HG03520 (cell line): Measurements from ENCODE around the gene CLEC19A.

Source experiments
- ATAC-seq: cut with Tn5 transposase; IDR thresholded peaks from one replicate; pipeline ENCODE4 v1.9.1; 2021; ENCODE audit warnings: mild to moderate bottlenecking, moderate library complexity; ENCODE audit not compliant: unreplicated experiment

Gene CLEC19A

DNA sequence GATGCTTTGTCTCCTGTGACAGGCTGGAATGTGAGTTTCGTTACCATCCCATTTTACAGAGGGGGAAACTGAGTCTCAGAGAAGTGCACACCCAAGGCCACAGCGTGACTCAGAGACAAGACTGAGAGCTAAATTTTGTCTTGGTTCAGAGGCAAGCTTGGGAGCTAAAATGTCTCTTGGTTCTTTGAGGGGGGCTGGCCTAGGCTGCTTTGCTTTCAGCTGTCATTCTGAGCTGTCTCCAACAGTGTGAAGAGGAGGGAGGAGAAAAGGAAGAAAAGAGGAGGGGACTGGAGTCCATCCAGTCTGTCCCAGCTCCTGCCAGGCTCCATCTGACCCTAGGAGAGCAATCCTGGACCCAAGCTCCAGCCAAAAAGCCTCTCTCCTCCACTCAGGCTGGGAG, at the start of gene CLEC19A:
Gene CLEC19A, plus strand, starts transcription at position 301 of the 400 bp plus-strand sequence. CDS start 121 bp downstream, outside the sequence.
- ATAC-seq = no peak

DNA sequence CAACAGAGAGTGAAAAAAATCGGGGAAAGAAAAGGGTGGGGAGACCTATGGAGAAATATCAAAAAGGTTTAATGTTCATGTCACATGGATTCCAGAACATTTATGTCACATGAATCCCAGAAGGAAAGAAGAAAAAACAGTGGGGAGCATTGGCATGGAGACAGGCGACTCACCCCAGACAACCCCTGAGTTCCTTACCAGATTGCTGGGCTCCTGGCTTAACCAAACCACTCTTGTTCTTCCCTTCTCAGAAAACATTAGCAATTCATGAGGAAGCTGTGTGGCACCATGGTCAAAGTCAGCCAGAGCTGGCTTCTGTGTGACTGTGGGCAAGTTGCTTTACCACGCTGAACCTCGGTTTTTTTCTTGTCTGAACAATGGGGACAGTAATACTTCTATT, 49.6 kb upstream of the CLEC19A start:
- ATAC-seq = no peak

DNA sequence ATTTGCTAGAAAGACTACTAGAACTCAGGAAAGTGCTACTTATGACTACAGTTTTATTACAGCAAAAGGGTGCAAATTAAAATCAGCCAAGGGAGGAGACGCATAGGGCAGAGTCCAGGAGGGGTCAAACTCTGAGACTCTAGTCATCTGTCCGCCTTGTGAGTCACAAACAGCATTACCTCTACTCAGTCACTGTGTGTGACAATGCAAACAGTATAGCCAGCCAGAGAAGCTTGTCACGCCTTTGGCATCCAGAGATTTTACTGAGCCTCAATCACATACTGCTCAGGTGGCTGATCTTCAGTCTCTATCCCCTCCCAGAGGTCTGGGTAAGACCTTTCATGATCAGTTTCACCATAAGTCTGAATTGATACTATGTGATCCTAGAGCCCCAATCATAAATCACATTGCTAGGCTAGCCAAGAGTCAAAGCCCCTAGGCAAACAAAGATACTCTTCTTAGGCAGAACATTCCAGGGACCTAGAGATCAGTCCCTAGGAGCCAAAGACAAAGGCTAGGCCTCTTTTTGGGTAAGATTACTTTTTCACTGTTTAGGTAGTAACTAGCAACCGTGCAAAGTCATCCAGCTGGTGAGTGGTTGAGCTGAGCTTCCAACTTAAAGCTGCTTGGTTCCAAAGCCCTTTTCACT, 48.8 kb upstream of the CLEC19A start:
- no peak for ATAC-seq

DNA sequence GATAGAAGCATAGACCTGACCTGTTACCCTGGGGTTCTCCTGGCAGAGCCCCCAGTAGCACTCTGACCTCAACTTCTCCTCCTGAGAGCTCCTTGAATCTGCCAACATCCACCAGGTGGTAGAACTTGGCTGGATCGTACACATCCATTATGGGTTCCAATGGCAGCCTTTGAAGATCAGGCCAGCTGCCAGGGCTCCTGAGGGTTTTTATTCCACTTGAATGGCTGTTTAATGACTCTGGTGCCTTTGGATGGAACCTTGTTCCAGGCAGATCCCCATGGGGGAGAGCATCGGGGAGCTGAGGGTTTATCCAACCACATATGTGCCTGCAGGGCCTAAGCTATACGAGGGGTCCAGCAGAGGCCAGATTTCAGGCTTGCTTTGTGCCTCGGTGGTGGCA, 47.1 kb upstream of the CLEC19A start:
- ATAC-seq = no peak

DNA sequence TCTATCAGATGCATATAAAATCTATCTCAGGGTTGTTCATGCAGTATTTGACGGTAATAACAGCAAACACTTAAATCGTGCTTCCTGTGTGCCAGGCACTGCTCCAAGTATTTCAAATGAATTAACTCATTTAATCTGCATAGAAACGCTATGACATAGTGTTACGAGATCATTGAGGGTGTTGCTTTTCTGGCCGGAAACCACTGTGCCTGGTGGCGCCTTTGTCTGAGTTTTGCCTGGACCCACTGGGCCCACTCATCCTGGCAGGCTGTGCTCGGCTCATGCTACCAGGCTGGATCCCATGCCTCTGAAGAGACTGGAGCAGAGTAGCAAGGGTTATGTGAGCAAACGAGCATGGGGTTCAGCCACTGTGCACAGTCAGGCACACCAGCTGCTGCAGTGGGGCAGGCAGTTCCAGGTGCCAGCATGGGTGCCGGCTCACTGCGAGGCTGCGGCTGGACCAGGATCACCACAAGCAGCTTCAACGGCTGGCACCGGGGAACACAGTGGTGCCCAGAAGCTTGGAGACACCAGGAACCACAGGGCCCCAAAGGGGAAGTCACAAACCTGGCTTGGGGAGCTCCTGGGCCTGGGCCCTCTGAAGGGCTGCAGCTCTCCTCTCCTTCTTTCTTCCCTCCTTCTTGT, 45.9 kb upstream of the CLEC19A start:
- no peak for ATAC-seq

DNA sequence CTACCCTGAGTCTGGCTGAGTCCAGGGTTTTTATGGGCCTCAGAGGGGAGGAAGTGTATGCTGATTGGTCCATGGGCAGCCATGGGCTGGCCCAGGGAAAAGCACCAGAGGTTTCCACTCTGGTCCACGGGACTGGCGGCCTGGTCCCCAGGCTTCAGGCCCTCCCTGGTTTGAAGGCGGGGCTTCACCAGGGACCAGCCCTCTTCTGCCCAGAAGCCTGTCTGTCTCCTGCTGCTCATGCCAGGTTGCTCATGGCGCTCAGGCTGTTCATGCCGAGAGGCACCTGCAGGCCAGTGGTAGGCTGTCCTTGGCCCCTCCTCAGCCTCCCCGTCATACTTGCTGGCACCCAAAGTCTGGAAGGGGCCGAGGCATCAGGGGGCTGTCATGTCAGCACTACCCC, 45.0 kb upstream of the CLEC19A start:
- no peak for ATAC-seq

DNA sequence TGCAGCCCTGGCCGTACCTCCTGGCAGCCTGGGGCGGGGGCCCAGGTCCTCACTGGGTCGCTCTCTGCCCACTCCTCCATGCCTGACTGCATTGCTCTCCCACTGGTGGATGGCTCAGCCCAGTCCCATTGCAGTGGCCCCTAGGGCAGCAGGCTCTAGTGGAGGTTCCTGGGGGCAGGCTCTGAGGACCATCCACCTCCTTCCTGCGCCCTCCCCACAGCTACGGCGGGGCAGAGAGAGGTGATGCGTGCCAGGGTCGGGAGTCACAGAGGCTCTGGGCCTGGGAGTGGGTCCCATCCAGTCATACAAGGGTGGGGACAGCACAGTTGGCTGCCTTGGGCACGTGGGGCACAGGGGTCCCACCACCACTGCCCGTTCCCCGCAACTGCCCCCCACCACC, 44.0 kb upstream of the CLEC19A start:
- ATAC-seq = no peak

DNA sequence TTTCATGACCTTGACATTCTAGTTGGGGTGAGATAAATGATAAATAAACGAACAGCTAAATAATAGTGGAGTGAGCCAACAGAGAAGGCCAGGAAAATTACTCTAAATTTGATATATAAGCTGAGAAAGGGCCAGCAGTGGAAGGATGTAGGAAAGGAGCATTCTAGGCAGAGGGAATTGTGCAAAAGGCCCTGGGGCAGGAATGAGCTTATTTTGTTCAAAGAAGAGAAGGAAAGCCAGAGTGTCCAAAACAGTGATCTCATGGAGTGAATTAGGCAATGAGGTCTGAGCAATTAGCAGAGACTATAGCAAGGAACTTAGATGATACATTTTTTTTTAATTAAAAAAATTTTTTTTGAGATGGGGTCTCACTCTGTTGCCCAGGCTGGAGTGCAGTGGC, 43.3 kb upstream of the CLEC19A start:
- no peak for ATAC-seq

DNA sequence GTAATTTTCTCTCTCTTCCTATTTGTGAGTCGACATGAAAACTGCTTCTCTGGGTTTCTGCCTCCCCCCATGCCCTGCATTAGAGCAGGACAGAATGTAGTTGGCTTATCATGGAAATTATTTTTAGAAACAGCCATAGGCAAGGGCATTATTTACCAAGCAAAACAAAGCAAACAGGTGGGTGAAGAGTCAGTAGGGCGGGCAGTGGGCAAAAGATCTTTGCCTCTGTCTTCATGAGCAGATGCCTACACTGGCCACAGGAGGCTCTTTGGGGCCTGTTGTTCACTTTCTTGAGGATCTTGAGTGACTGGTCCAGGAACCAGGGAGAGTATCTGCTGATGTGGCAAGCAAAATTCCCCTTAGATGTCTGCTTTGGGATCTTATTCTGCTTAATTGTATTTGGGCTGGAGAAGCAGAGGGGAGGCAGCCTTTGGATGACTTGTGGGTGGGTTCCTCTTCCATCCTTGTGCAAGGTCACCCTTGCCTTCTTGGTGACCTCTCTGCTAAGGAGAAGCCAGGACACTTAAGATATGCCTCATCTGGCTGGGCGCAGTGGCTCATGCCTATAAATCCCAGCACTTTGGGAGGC, 42.5 kb upstream of the CLEC19A start:
- no peak for ATAC-seq

DNA sequence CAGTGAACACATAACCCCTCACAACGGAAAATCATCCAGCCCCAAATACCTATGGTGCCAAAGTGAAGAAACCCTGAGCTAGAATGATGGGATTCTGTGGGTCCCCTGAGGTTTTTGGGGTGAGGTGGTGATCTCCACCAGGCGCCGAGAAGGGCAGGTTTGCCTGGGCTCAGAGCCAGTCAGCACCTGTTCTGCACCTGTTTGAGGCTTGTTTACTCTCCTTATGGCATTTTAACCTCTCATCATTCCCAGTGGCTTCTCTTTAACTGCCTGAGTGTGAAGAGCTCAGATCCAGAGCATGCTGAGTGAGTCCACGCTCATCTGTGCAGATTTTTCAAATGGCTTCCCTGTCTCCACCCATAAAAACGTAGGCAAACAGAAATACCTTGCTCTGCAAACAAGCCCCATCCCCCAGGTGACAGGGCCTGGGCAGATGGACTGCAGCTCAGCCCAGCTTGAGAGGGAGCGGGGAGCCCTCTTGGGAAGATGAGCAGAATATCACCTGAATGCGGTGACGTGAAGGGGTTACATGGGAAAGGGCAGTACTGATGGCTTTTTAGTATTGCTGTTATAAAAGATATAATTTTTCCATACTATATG, 40.1 kb upstream of the CLEC19A start:
- ATAC-seq = no peak

DNA sequence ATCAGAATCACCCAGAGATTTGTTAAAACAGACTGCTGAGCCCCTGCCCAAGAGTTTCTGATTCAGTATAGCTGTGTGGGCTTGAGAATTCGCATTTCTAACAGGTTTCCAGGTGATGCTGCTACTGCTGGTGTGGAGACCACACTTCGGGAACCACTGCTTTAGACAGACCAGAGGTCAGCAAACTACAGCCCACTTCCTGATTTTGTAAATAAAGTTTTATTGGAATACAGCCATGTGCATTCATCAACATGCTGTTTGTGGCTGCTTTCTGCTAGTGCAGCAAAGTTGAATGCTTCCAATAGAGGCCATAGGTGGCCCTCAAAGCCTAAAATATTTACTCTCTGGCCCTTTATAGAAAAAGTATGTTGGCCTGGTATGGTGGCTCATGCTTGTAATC, 32.6 kb upstream of the CLEC19A start:
- ATAC-seq = no peak

DNA sequence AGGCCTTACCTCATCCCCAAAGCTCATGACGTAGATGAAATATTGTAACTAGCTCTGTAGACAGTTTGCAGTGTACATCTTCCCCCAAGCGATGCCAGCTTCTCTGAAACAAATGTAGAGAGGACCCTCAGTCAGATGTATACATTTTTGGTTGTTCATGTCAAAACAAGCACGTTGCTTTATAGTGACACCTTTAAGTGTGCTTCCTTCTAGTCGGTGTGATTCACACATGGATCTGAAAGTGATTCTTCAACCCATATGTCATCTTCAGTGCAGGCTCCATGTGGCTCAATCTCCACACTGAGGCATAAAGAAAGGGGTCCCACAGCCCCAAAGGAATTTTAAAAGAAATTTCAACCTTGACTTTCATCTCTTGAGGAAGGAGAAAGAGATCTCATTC, 30.9 kb upstream of the CLEC19A start:
- no peak for ATAC-seq

DNA sequence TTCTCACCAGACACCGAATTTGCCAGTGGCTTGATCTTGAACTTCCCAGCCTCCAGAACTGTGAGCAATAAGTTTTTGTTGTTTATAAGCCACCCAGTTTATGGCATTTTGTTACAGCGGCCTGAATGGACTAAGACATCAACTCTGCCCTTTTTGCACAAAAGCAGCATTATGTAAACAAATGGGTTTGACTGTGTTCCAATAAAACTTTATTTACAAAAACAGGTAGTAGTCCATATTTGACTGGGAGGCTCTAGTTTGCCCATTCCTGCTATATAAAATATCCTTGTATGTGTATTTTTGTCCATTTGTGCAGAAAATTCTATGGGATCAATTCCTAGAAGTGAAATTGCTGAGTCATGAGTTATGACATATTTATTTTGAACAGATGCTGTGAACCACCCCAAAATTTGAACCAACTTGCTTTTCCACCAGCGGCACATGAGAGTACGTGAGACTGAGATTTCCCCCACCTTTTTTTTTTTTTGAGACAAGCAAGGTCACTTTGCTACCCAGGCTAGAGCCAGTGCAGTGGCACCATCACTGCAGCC, 21.3 kb upstream of the CLEC19A start:
- ATAC-seq = no peak

DNA sequence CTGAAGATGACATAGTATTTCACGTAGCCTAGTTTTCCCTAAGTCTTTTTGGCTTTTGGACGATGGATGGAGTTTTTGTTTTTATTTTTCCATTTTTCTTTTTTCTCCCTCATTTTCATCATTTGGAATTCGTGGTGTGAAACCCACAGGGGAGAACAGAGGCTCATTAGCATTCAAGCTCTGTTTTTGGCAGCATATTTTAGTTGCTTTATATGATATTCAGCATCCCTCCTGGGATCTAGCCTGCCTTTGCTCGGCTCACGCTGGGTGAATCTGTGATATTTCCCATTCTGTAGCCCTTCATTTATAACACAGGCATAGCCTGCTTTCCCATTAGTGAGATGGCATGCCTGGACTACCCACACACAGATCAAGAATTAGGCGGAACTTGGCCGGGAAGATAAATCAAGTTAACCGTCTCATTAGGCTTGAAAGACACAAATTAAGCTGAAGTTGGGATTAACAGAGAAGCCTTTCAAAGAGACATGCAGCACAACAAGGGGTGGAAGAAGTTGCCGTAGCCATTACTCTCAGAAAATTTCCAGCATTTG, 20.1 kb upstream of the CLEC19A start:
- ATAC-seq = no peak

DNA sequence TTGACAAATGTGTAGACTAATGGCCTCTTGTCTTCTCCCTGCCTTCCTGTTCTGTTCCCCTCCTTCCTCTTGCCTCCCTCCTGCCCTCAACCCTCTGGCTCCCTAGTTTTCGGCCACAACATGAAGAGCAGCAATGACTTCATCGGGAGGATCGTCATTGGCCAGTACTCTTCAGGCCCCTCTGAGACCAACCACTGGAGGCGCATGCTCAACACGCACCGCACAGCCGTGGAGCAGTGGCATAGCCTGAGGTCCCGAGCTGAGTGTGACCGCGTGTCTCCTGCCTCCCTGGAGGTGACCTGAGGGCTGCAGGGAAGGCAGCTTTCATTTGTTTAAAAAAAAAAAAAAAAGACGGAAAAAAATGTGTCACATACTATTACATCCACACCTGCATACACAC, 18.8 kb upstream of the CLEC19A start:
- no peak for ATAC-seq

DNA sequence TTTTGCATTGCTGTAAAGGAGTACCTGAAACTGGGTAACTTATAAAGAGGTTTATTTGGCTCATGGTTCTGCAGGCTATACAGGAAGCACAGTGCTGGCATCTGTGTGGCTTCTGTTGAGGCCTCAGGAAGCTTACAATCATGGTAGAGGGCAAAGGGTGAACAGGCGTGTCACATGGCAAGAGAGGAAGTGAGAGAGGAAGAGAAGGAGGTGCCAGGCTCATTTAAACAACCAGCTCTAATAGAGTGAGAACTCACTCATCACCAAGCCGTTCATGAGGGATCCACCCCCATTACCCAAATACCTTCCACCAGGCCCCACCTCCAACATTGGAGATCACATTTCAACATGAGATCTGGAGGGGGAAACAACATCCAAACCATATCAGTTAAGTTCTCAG, 16.4 kb upstream of the CLEC19A start:
- ATAC-seq = no peak

DNA sequence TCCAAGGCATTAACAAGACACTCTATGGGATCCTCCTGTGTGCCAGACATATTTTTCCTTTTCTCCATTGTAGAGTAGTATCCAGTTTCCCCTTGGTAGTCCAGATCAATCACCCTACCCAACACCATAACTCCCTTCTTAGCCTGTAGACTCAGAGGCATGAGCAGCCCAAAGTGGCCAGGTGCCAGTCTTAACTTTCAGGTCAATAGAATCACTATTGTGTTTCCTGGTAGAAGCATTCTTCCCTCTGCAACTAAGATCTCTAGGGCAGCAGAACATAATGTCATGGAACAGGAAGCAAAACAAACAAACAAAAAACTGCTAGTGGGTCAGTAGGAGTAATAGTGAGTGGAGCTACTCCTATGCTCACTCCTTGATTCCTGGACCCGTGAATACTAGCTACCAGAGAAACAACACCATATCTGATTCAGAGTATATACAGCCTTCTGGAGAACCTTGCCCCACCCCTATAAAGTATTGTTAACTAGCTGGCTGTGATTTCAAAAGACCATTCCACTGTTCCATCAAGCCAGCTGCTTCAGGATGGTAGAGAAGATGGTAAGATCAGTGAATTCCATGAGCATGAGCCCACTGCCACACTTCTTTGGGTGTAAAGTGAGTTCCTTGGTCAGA, 11.2 kb upstream of the CLEC19A start:
- ATAC-seq = no peak

DNA sequence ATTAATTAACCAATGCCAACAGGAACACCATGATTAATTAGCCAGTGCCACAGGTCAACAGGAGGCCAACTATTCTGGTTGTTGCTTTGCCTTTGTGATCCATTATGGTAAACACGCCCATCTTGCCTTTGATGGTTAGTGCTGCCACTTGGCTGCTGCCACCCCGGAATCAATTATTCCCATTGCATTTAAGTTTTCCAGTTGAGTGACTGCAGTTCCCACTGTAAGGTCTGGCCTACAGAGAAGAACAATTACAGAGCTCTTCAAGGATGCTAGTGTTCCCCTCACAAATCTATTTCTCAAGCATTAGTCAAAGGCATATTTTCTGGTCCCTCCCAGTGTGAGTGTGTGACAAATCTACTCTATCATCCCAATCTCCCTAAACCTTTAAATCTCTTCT, 7.1 kb upstream of the CLEC19A start:
- no peak for ATAC-seq

DNA sequence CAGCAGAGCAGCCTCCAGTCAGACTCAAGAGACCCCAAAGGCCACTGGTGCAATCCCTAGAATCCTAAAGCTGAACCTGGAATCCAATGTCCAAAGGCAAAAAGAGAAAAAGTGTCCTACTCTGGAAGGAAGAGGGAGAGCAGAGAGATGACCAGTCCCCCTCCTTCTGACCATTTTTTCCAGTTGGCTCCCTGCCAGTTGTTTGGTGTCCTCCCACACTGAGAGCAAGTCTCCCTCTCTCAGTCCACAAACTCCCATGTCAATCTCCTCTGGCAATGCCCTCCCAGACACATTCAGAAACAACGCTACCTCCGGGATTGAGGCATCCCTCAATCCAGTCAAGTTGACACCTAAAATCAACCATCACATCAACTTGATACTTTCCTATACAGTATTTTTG, 4.3 kb upstream of the CLEC19A start:
- no peak for ATAC-seq

DNA sequence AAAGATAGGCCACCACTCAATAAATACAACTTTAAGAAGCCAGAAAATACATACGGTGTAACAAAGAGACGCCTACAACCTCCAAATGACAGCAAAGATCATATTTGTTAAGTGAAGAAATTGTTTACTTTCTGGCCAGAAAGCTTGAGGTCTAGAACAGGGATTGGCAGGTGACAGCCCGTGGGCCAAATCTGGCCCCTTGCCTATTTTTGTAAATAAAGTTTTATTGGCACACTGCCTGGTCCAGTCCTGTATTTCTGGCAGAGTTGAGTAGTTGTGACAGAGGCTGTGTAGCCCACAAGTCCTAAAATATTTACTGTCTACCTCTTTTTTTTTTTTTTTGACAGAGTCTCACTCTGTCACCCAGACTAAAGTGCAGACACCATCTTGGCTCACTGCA, 3.4 kb upstream of the CLEC19A start:
- ATAC-seq = no peak

DNA sequence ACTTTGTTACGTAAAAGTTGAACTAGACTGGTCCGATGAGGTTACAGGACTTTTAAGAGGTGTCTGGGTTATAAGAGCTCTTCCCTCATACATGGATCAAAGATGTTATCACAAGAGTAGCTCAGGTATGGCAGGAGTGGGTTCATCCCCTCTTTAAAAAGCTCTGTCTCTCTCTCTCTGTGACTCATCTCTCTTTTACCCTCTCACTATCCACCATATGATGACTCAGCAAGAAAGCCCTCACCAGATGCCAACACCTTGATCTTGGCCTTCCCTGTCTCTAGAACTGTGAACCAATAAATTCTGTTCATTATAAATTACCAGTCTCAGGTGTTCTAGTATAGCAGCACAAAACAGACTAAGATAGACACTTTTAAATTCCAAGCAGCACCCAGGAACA, 1.9 kb upstream of the CLEC19A start:
- ATAC-seq = no peak
